Endothelial cell of umbilical vein (primary cell): Measurements from ENCODE around the gene PANK2. TPM values are rescaled to one million over a fixed set of nuclear protein-coding genes. Genes with fewer than 3 reads are reported as not detected.

ENCODE experiments used
- BruUV-seq: library from RNA; stranded (reverse); fragments of 400-500 nt; replicated peaks from 2 replicates; lab custom pipeline; 2021; lab: Mats Ljungman, UMichigan
- CTCF ChIA-PET: fragments of 300-600, 350-600 bp; sonication (Branson Sonifier 250); formaldehyde crosslinking; loops from one replicate; lab custom pipeline; 2021; ENCODE audit warnings: antibody characterized with exemption, inconsistent platforms; lab: Charles Lee
- POLR2A ChIA-PET: fragments of 300-600, 350-600 bp; sonication (Branson Sonifier 250); formaldehyde crosslinking; loops from one replicate; lab custom pipeline; 2021; ENCODE audit warnings: antibody characterized with exemption, inconsistent platforms; lab: Charles Lee
- DNase-seq: peaks from one replicate; pipeline ENCODE4 v3.0.0-alpha.2; 2011; ENCODE audit warnings: low read depth, low spot score
- FAIRE-seq: peaks from 2 replicates; lab custom pipeline; 2011; peaks lifted over from hg19 to GRCh38; lab: Jason Lieb, UNC
- H2AFZ ChIP-seq: 2 replicates; pipeline ENCODE4 v1.6.0; 2012; ENCODE audit warnings: low read depth, low read length, control low read depth, inconsistent platforms
- H3K27ac ChIP-seq: 2 replicates; pipeline ENCODE4 v1.5.1; 2011; ENCODE audit warnings: low read depth, mild to moderate bottlenecking, control low read depth, low read length, moderate library complexity; ENCODE audit not compliant: insufficient read depth
- H3K27me3 ChIP-seq, 2 experiments: 2 replicates each; pipeline versions ENCODE4 v1.6.0 to v1.6.1; 2011; ENCODE audit warnings: low read length in 2 of 2, mixed read lengths in 1 of 2; ENCODE audit not compliant: control insufficient read depth in 2 of 2, insufficient read depth in 2 of 2
- H3K36me3 ChIP-seq, 2 experiments: 2 replicates in 1 of 2; 3 replicates in 1 of 2; pipeline ENCODE4 v1.5.1; 2011; ENCODE audit warnings: low read length in 2 of 2, mild to moderate bottlenecking in 1 of 2, moderate library complexity in 1 of 2; ENCODE audit not compliant: control insufficient read depth in 2 of 2, insufficient read depth in 2 of 2; ENCODE audit errors: extremely low read depth in 1 of 2
- H3K4me1 ChIP-seq: 3 replicates; pipeline ENCODE4 v1.5.1; 2011; ENCODE audit warnings: mild to moderate bottlenecking, low read length; ENCODE audit not compliant: control insufficient read depth, insufficient read depth; ENCODE audit errors: extremely low read depth
- H3K4me2 ChIP-seq: 2 replicates; pipeline ENCODE4 v1.6.1; 2011; ENCODE audit warnings: low read length, control low read depth, mixed read lengths; ENCODE audit not compliant: insufficient read depth
- H3K4me3 ChIP-seq, 3 experiments: fragments of 200-600 bp in 1 of 3; sonication (generic), shearing (Covaris generic) in 1 of 3; replicated peaks in 1 of 3; 2 replicates each; pipeline ENCODE4 v1.5.1; 2011 to 2016; ENCODE audit warnings: control low read depth in 3 of 3, low read length in 3 of 3, mild to moderate bottlenecking in 2 of 3, inconsistent platforms in 1 of 3, low read depth in 1 of 3, moderate library complexity in 1 of 3; ENCODE audit not compliant: insufficient read depth in 1 of 3
- H3K79me2 ChIP-seq: 2 replicates; pipeline ENCODE4 v1.6.0; 2012; ENCODE audit warnings: low read length, inconsistent platforms; ENCODE audit not compliant: control insufficient read depth, insufficient read depth
- H3K9ac ChIP-seq: replicated peaks from 2 replicates; pipeline ENCODE3; 2011; ENCODE audit warnings: low read length, control low read depth; ENCODE audit not compliant: insufficient read depth; ENCODE audit errors: extremely low read depth
- H3K9me1 ChIP-seq: replicated peaks from 3 replicates; pipeline ENCODE4 v1.6.0; 2011; ENCODE audit warnings: mild to moderate bottlenecking, low read length; ENCODE audit not compliant: control insufficient read depth, insufficient read depth; ENCODE audit errors: extremely low read depth
- H3K9me3 ChIP-seq: replicated peaks from 2 replicates; pipeline ENCODE4 v1.5.1; 2012; ENCODE audit warnings: low read length, inconsistent platforms; ENCODE audit not compliant: control insufficient read depth, insufficient read depth
- H4K20me1 ChIP-seq: replicated peaks from 2 replicates; pipeline ENCODE3; 2011; ENCODE audit warnings: mild to moderate bottlenecking, low read length; ENCODE audit not compliant: control insufficient read depth, insufficient read depth; ENCODE audit errors: extremely low read depth
- CTCF ChIP-seq, 2 donors: IDR thresholded peaks; 1 replicate in 1 of 2; 2 replicates in 1 of 2; pipeline ENCODE4 v1.5.1; 2011; ENCODE audit warnings: low read length in 2 of 2, mild to moderate bottlenecking in 2 of 2, moderate library complexity in 2 of 2, control low read depth in 1 of 2, inconsistent platforms in 1 of 2, low read depth in 1 of 2; ENCODE audit not compliant: insufficient read depth in 1 of 2; ENCODE audit errors: extremely low read depth in 1 of 2
- EZH2 ChIP-seq: IDR thresholded peaks from 2 replicates; pipeline ENCODE4 v1.6.1; 2012; ENCODE audit warnings: borderline replicate concordance, low read depth, mild to moderate bottlenecking, moderate library complexity, low read length, inconsistent platforms; ENCODE audit not compliant: severe bottlenecking
- FOS ChIP-seq: IDR thresholded peaks from 2 replicates; pipeline ENCODE4 v1.6.1; 2011; ENCODE audit warnings: mild to moderate bottlenecking, low read length, moderate library complexity, borderline replicate concordance; ENCODE audit not compliant: insufficient read depth
- GATA2 ChIP-seq: IDR thresholded peaks from 2 replicates; pipeline ENCODE4 v1.7.0; 2011; ENCODE audit warnings: low read depth, mild to moderate bottlenecking, moderate library complexity, mixed read lengths, low read length; ENCODE audit not compliant: insufficient read length, insufficient read depth
- JUN ChIP-seq: IDR thresholded peaks from 2 replicates; pipeline ENCODE4 v1.6.1; 2011; ENCODE audit warnings: borderline replicate concordance, low read depth; ENCODE audit not compliant: insufficient read length, insufficient read depth
- MAX ChIP-seq: IDR thresholded peaks from 2 replicates; pipeline ENCODE4 v1.6.1; 2011; ENCODE audit not compliant: insufficient read depth, insufficient read length
- MYC ChIP-seq: IDR thresholded peaks from one replicate; pipeline ENCODE4 v1.6.1; 2011; ENCODE audit warnings: mild to moderate bottlenecking, low read depth, low read length
- POLR2A ChIP-seq: IDR thresholded peaks from 2 replicates; pipeline ENCODE4 v1.6.1; 2012; ENCODE audit warnings: low read depth, mild to moderate bottlenecking, control low read depth, low read length
- POLR2AphosphoS5 ChIP-seq: IDR thresholded peaks from 2 replicates; pipeline ENCODE4 v1.6.1; 2012; ENCODE audit warnings: low read depth, mild to moderate bottlenecking, control low read depth, low read length, moderate library complexity; ENCODE audit not compliant: insufficient read depth
- dilution Hi-C: fragments of 300-500 bp; cut with MboI; formaldehyde crosslinking; loops from one replicate; pipeline ENCODE4 v1.15.0; 2019; ENCODE audit warnings: low sequenced_read_pairs; ENCODE audit not compliant: extremely low pct_ligation_motif_present
- intact Hi-C: fragments of 100-400 bp; cut with micrococcal nuclease; formaldehyde crosslinking; loops from one replicate; pipeline ENCODE4 v1.10.0; 2022
- polyA plus RNA-seq, 4 experiments: library from polyadenylated mRNA; depleted of rRNA in 3 of 4; stranded (reverse) in 3 of 4; unstranded in 1 of 4; fragments of >200 nt; gene quantifications; 2 replicates each; pipeline versions ENCODE4 v1.2.1 to v1.2.3, GENCODE V29; 2011 to 2012; ENCODE audit warnings: missing spikeins in 1 of 4
- total RNA-seq: library from RNA; stranded (reverse); gene quantifications from 2 replicates; pipeline ENCODE4 v1.2.3, GENCODE V29; 2021

PANK2 gene
- total and polyA plus RNA-seq, 2 donors (not counting 3 experiments of a cell fraction or from before 2014, with no cell fraction given): 18.9 to 54.3 TPM

- no peak overlapping the region for H3K4me2 ChIP-seq
- H2AFZ ChIP-seq: no peak overlapping the region
- ChIA-PET CTCF (no interaction called here), POLR2A (no interaction called here)
- no peak overlapping the region for H3K27ac ChIP-seq
- DNase-seq: no peak
- H3K9me3 ChIP-seq: no peaks in the 10 kb centered on the region
- BruUV-seq: no TSS peak
- TF ChIP-seq JUN (no peak), GATA2 (no peak), MYC (no peak), MAX (no peak), CTCF (IDR thresholded peaks at IDR 0.05; ENCODE audit: extremely low read depth in 1 of 2, insufficient read depth in 1 of 2, low read depth in 1 of 2, low read length in 2 of 2) (no peak), FOS (no peak), EZH2 (no peak), POLR2AphosphoS5 (no peak), POLR2A (no peak)
- peaks cover 99% of the 10 kb centered on the region for H3K79me2 ChIP-seq
- H3K4me1 ChIP-seq: peaks cover 15% of the 10 kb centered on the region
- H3K4me3 ChIP-seq: no peak overlapping the region
- dilution Hi-C loops: no loop called here
- no peak for FAIRE-seq
- intact Hi-C loops: no loop called here
- peaks cover 8 to 11% of the 10 kb centered on the region in 2 experiments for H3K36me3 ChIP-seq
- H4K20me1 ChIP-seq: peaks cover 18% of the 10 kb centered on the region
- H3K27me3 ChIP-seq: no peaks in the 10 kb centered on the region
- no peak overlapping the region for H3K9ac ChIP-seq
- H3K9me1 ChIP-seq: peaks cover 2% of the 10 kb centered on the region
These were observed 15.0 kb downstream of the PANK2 start for GRCh38 chr20:3904224-3904623.
